ENCODE measurements around the gene KLK6.

GRCh38 chr19:51018745-51019543, 49.6 kb upstream of the KLK6 start:
- TF ChIP-seq EP300 (IDR thresholded peaks at IDR 0.05) (no peak), CTCF (IDR thresholded peaks at IDR 0.05) (no peak), POLR2A (IDR thresholded peaks at IDR 0.05) (no peak)

All from tibial nerve (tissue), 4 donors.